ENCODE measurements around the gene CD109.

CD109 gene

GRCh38 chr6:73739096-73739495 is 43.1 kb downstream of the CD109 start:
- peak; percentile 61 for DNase-seq (ENCODE audit: low read depth)
- peak; percentile 60 for TF ChIP-seq CTCF (IDR thresholded peaks at IDR 0.05; ENCODE audit: insufficient read depth, low read depth, low read length, missing control alignments)
- H3K4me3 ChIP-seq (ENCODE audit: low read length), result no peak overlapping the region

GRCh38 chr6:73742433-73742832 is 46.4 kb downstream of the CD109 start:
- no peak overlapping the region for H3K4me3 ChIP-seq (ENCODE audit: low read length)
- no peak for DNase-seq (ENCODE audit: low read depth)
- no peak for TF ChIP-seq CTCF (IDR thresholded peaks at IDR 0.05; ENCODE audit: insufficient read depth, low read depth, low read length, missing control alignments)

GRCh38 chr6:73743081-73743480 is 47.1 kb downstream of the CD109 start:
- no peak overlapping the region for H3K4me3 ChIP-seq (ENCODE audit: low read length)
- no peak for DNase-seq (ENCODE audit: low read depth)
- no peak for TF ChIP-seq CTCF (IDR thresholded peaks at IDR 0.05; ENCODE audit: insufficient read depth, low read depth, low read length, missing control alignments)

GRCh38 chr6:73743556-73743955 is 47.6 kb downstream of the CD109 start:
- no peak for DNase-seq (ENCODE audit: low read depth)
- no peak for TF ChIP-seq CTCF (IDR thresholded peaks at IDR 0.05; ENCODE audit: insufficient read depth, low read depth, low read length, missing control alignments)
- no peak overlapping the region for H3K4me3 ChIP-seq (ENCODE audit: low read length)

GRCh38 chr6:73746787-73747186 is 50.8 kb downstream of the CD109 start:
- no peak overlapping the region for H3K4me3 ChIP-seq (ENCODE audit: low read length)
- no peak for DNase-seq (ENCODE audit: low read depth)
- TF ChIP-seq CTCF (IDR thresholded peaks at IDR 0.05; ENCODE audit: insufficient read depth, low read depth, low read length, missing control alignments), result no peak

- DNase-seq (ENCODE audit: low read depth), result no peak
- H3K4me3 ChIP-seq (ENCODE audit: low read length), result no peak overlapping the region
- no peak for TF ChIP-seq CTCF (IDR thresholded peaks at IDR 0.05; ENCODE audit: insufficient read depth, low read depth, low read length, missing control alignments)
Measured at GRCh38 chr6:73747289-73747688, 51.3 kb downstream of the CD109 start.

- no peak for TF ChIP-seq CTCF (IDR thresholded peaks at IDR 0.05; ENCODE audit: insufficient read depth, low read depth, low read length, missing control alignments)
- DNase-seq (ENCODE audit: low read depth), result no peak
- H3K4me3 ChIP-seq (ENCODE audit: low read length), result no peak overlapping the region
Measured at GRCh38 chr6:73752943-73753342, 56.9 kb downstream of the CD109 start.
